HCT116 (cell line): ENCODE data around the gene LPO. TPM values are rescaled to one million over a fixed set of nuclear protein-coding genes. Genes with fewer than 3 reads are reported as not detected.
A peak's percentile ranks its signal among the peaks of the same experiment; 100 is the strongest.

ENCODE experiments used
- ATAC-seq: fragments of 200-7000 bp; cut with Tn5 transposase; 2 replicates; pipeline ENCODE4 v1.9.1; 2020; ENCODE audit warnings: mild to moderate bottlenecking, moderate library complexity
- BruUV-seq: library from RNA; stranded (reverse); fragments of 400-500 nt; replicated peaks from 2 replicates; lab custom pipeline; 2021; lab: Mats Ljungman, UMichigan
- CTCF ChIA-PET: fragments of 300-600 bp; sonication (Branson Sonifier 250); formaldehyde crosslinking; loops from one replicate; lab custom pipeline; 2021; ENCODE audit warnings: antibody characterized with exemption; lab: Charles Lee
- POLR2A ChIA-PET: fragments of 300-600, 350-600 bp; sonication (Branson Sonifier 250); formaldehyde crosslinking; loops from one replicate; lab custom pipeline; 2021; ENCODE audit warnings: antibody characterized with exemption; lab: Charles Lee
- RAD21 ChIA-PET, 2 experiments: fragments of 300-600 bp; sonication (Branson Sonifier 250); formaldehyde crosslinking; loops; one replicate each; lab custom pipeline; 2023; ENCODE audit warnings: low total read pairs in 2 of 2; ENCODE audit not compliant: uncharacterized antibody in 2 of 2, unreplicated experiment in 2 of 2, low non-redundant PET in 1 of 2; lab: Charles Lee
- DNase-seq: peaks from one replicate; pipeline ENCODE4 v3.0.0-alpha.2; 2010; ENCODE audit warnings: low read depth, low spot score
- H2AFZ ChIP-seq: fragments of 200-600 bp; shearing (Covaris generic), sonication (generic); 2 replicates; pipeline ENCODE4 v1.6.1; 2017; ENCODE audit warnings: low read depth, mixed run types, mixed read lengths, antibody characterized with exemption, low read length; ENCODE audit not compliant: poor library complexity, severe bottlenecking
- H3K27ac ChIP-seq: 2 replicates; pipeline ENCODE4 v1.5.1; 2012; ENCODE audit warnings: low read depth, low read length
- H3K27me3 ChIP-seq: fragments of 200-600 bp; sonication (generic); 2 replicates; pipeline ENCODE4 v1.6.1; 2016; ENCODE audit warnings: mixed run types, low read length, mixed read lengths; ENCODE audit not compliant: insufficient read depth
- H3K36me3 ChIP-seq, 2 experiments: fragments of 200-500 bp in 1 of 2; fragments of 200-600 bp in 1 of 2; sonication (Bioruptor generic) in 1 of 2; sonication (generic) in 1 of 2; 2 replicates each; pipeline versions ENCODE4 v1.5.1 to v1.6.1; 2014 to 2016; ENCODE audit warnings: low read length in 2 of 2, inconsistent platforms in 1 of 2, mixed read lengths in 1 of 2, mixed run types in 1 of 2; ENCODE audit not compliant: insufficient read depth in 2 of 2, control insufficient read depth in 1 of 2
- H3K4me1 ChIP-seq, 2 experiments: fragments of 200-600 bp in 1 of 2; sonication (generic) in 1 of 2; 2 replicates each; pipeline versions ENCODE4 v1.5.1 to v1.6.1; 2012 to 2017; ENCODE audit warnings: low read length in 2 of 2, inconsistent platforms in 1 of 2, mild to moderate bottlenecking in 1 of 2, mixed read lengths in 1 of 2, mixed run types in 1 of 2, moderate library complexity in 1 of 2; ENCODE audit not compliant: insufficient read depth in 2 of 2, control insufficient read depth in 1 of 2
- H3K4me2 ChIP-seq: fragments of 200-600 bp; sonication (generic); 2 replicates; pipeline ENCODE4 v1.6.1; 2017; ENCODE audit warnings: mixed run types, low read length, mixed read lengths
- H3K4me3 ChIP-seq, 2 experiments: fragments of 200-600 bp in 1 of 2; sonication (generic) in 1 of 2; replicated peaks in 1 of 2; 2 replicates each; pipeline ENCODE4 v1.5.1; 2011 to 2016; ENCODE audit warnings: low read length in 2 of 2, control low read depth in 1 of 2, low read depth in 1 of 2, mild to moderate bottlenecking in 1 of 2, mixed read lengths in 1 of 2, mixed run types in 1 of 2
- H3K79me2 ChIP-seq: fragments of 200-600 bp; sonication (generic); 2 replicates; pipeline ENCODE4 v1.6.1; 2017; ENCODE audit warnings: mild to moderate bottlenecking, mixed run types, low read length, moderate library complexity, mixed read lengths; ENCODE audit not compliant: insufficient read depth
- H3K9ac ChIP-seq: fragments of 200-600 bp; sonication (generic); 2 replicates; pipeline ENCODE4 v1.6.1; 2016; ENCODE audit warnings: low read length, mixed read lengths
- H3K9me2 ChIP-seq: fragments of 200-600 bp; sonication (generic), shearing (Covaris generic); 2 replicates; pipeline ENCODE4 v1.6.1; 2017; ENCODE audit warnings: mixed run types, mild to moderate bottlenecking, moderate library complexity; ENCODE audit not compliant: insufficient read depth
- H3K9me3 ChIP-seq, 2 experiments: fragments of 200-500 bp in 1 of 2; fragments of 200-600 bp in 1 of 2; sonication (Bioruptor generic) in 1 of 2; sonication (generic) in 1 of 2; 2 replicates each; pipeline ENCODE4 v1.6.1; 2014 to 2017; ENCODE audit warnings: low read length in 2 of 2, mixed read lengths in 2 of 2, inconsistent platforms in 1 of 2, low read depth in 1 of 2, mild to moderate bottlenecking in 1 of 2, mixed run types in 1 of 2, moderate library complexity in 1 of 2; ENCODE audit not compliant: control insufficient read depth in 1 of 2, insufficient read depth in 1 of 2
- H4K20me1 ChIP-seq: fragments of 200-600 bp; sonication (generic), shearing (Covaris generic); 2 replicates; pipeline ENCODE4 v1.6.1; 2017; ENCODE audit warnings: mixed run types, mild to moderate bottlenecking, moderate library complexity; ENCODE audit not compliant: insufficient read depth
- CTCF ChIP-seq, 3 experiments: fragments of 200-600 bp in 1 of 3; sonication (generic) in 1 of 3; IDR thresholded peaks in 2 of 3; conservative IDR thresholded peaks in 1 of 3; 2 replicates each; pipeline ENCODE4 v1.5.1; 2012 to 2017; ENCODE audit warnings: low read depth in 2 of 3, low read length in 2 of 3, antibody characterized with exemption in 1 of 3, borderline replicate concordance in 1 of 3, control low read depth in 1 of 3, mild to moderate bottlenecking in 1 of 3, mixed read lengths in 1 of 3, mixed run types in 1 of 3, moderate library complexity in 1 of 3; ENCODE audit not compliant: insufficient read depth in 1 of 3
- FOSL1 ChIP-seq: IDR thresholded peaks from 2 replicates; pipeline ENCODE4 v1.6.1; 2012; ENCODE audit warnings: low read depth
- JUND ChIP-seq: IDR thresholded peaks from 2 replicates; pipeline ENCODE4 v1.6.1; 2012
- POLR2AphosphoS5 ChIP-seq: IDR thresholded peaks from 2 replicates; pipeline ENCODE4 v1.6.1; 2011; ENCODE audit warnings: mild to moderate bottlenecking, low read depth, low read length, moderate library complexity
- SP1 ChIP-seq: IDR thresholded peaks from 2 replicates; pipeline ENCODE4 v1.6.1; 2012; ENCODE audit warnings: low read depth
- intact Hi-C: fragments of 100-400 bp; cut with micrococcal nuclease; formaldehyde crosslinking; loops from 2 replicates; pipeline ENCODE4 v1.10.0; 2022
- total RNA-seq: library from RNA; stranded (reverse); gene quantifications from one replicate; pipeline ENCODE4 v1.2.1, GENCODE V29; 2021; ENCODE audit not compliant: unreplicated experiment

Gene LPO
- total RNA-seq, 1 experiment from 2014 or later = not detected

- TF ChIP-seq CTCF (IDR thresholded peaks at IDR 0.05 in 2 of 3, conservative IDR thresholded peaks at IDR 0.05 in 1 of 3; ENCODE audit: borderline replicate concordance in 1 of 3, insufficient read depth in 1 of 3, low read depth in 2 of 3, low read length in 2 of 3) = no peak
- no peak for TF ChIP-seq POLR2AphosphoS5
Observed at GRCh38 chr17:58219789-58220183, 18.6 kb upstream of the LPO start (continued).

- H3K4me3 ChIP-seq = peak overlapping the region in 1 of 2 experiments; percentile 32; a peak in 2 of 4 replicates
- H3K4me2 ChIP-seq = peak overlapping the region; percentile 65
- CTCF ChIA-PET = interaction anchor here (1.1 kb wide), 1 partner anchor 9 kb away, joined by 3 read pairs; no protein-coding TSS in a partner anchor
- H2AFZ ChIP-seq = peak overlapping the region; percentile 90
- peak; percentile 75 for ATAC-seq
- no peak overlapping the region for H3K27ac ChIP-seq
- no peak overlapping the region for H3K9ac ChIP-seq
- TF ChIP-seq JUND (peak; percentile 67), CTCF (IDR thresholded peaks at IDR 0.05 in 2 of 3, conservative IDR thresholded peaks at IDR 0.05 in 1 of 3; ENCODE audit: borderline replicate concordance in 1 of 3, insufficient read depth in 1 of 3, low read depth in 2 of 3, low read length in 2 of 3) (no peak), SP1 (peak; percentile 30; the same call in 1 of the 2 replicates), FOSL1 (peak; percentile 76)
- H3K79me2 ChIP-seq = no peaks in the 10 kb centered on the region
- H3K9me3 ChIP-seq = no peaks in the 10 kb centered on the region
- H3K36me3 ChIP-seq = no peaks in the 10 kb centered on the region
- BruUV-seq = no TSS peak
- peaks cover 2% of the 10 kb centered on the region; the same call in 1 of the 2 replicates for H3K9me2 ChIP-seq
- peaks cover 12 to 18% of the 10 kb centered on the region in 2 experiments; a peak in 3 of 4 replicates for H3K4me1 ChIP-seq
- POLR2A ChIA-PET = no interaction called here
- H3K27me3 ChIP-seq = no peaks in the 10 kb centered on the region
- DNase-seq = peak; percentile 28
- no peaks in the 10 kb centered on the region for H4K20me1 ChIP-seq
- intact Hi-C loops = no loop called here
- RAD21 ChIA-PET = no interaction called here
Observed at GRCh38 chr17:58224315-58224714, 14.1 kb upstream of the LPO start.
